SHP77 (cell line): ENCODE measurements around the gene HM13.
"Not testable (repeated sequence)": the region's sequence is repeated elsewhere in the genome, so short reads cannot be mapped to it uniquely, and the experiment has no call there.

Experiments
- DNase-seq, 2 experiments: peaks; one replicate each; lab custom pipeline; 2025; lab: John Stamatoyannopoulos, UW

Gene HM13

GRCh38 chr20:31608251-31608945 lies 94.2 kb downstream of the HM13 start:
- peak; percentile 89 to 93 for DNase-seq

GRCh38 chr20:31612271-31612640 lies 98.0 kb downstream of the HM13 start:
- DNase-seq: not testable (repeated sequence)

- no peak for DNase-seq
Measured at GRCh38 chr20:31615416-31615815, 101.2 kb downstream of the HM13 start.

DNA sequence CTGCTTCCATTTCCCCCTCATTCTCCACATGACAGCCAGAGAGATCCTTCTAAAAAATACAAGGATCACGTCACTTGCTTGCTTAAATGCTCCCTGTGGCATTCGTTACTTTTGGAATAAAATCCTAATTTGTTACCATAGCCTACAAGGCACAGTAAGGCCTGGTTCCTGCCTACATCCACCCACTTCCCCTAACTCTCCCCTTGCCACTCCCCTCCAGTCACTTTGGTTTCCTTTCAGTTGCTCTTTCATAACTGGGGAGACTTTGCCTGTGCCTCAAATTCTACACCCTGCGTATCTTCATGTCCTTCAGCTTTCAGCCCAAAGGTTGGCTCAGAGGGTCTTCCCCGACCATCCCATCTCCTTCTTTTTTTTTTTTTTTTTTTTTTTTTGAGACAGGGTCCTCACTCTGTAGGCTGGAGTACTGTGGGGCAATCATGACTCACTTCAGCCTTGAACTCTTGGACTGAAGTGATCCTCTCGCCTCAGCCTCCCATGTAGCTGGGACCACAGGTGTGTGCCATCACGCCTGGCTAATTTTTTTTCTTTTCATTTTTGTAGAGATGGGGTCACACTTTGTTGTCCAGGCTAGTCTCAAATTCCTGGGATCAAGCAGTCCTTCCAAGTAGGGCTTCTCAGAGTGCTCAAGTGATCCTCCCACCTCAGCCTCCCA lies 103.3 kb downstream of the HM13 start:
- no peak for DNase-seq
